ENCODE data around the gene RERE.
"Not testable (repeated sequence)": the region's sequence is repeated elsewhere in the genome, so short reads cannot be mapped to it uniquely, and the experiment has no call there.

RERE gene

GRCh38 chr1:8698937-8699447 lies 118.4 kb downstream of the RERE start:
- Histone ChIP-seq H3K4me3 (ENCODE audit: low read depth, low read length) (no peak overlapping the region), H3K4me1 (ENCODE audit: control insufficient read depth, insufficient read depth, low read length) (peaks cover 14% of the 10 kb centered on the region), H3K9me3 (ENCODE audit: control insufficient read depth, insufficient read depth, low read depth, low read length) (no peaks in the 10 kb centered on the region), H3K27ac (ENCODE audit: extremely low read depth, low read depth, low read length) (no peak overlapping the region), H3K36me3 (ENCODE audit: control insufficient read depth in 2 of 2, insufficient read depth in 1 of 2, low read length in 2 of 2) (no peaks in the 10 kb centered on the region)
- TF ChIP-seq ZBTB44 (tag by site-specific recombination; IDR thresholded peaks at IDR 0.05) = no peak
- 0 out of 2 replicates have a peak, but pooled peaks have one; percentile 28 for TF ChIP-seq ZNF660 (tag by site-specific recombination; IDR thresholded peaks at IDR 0.05)
- POLR2A ChIA-PET = no interaction called here
- CTCF ChIA-PET = interaction anchor here (0.6 to 3.9 kb wide), 7 partner anchors 11 to 667 kb away, joined by 3 to 20 read pairs (median 4); no protein-coding TSS in a partner anchor

- no peaks in the 10 kb centered on the region for H3K9me3 ChIP-seq (ENCODE audit: control insufficient read depth, insufficient read depth, low read depth, low read length)
- no peaks in the 10 kb centered on the region for H3K36me3 ChIP-seq (ENCODE audit: control insufficient read depth in 2 of 2, insufficient read depth in 1 of 2, low read length in 2 of 2)
- no peak overlapping the region for H3K4me3 ChIP-seq (ENCODE audit: low read depth, low read length)
- ChIA-PET POLR2A (no interaction called here), CTCF (interaction anchor here (0.6 to 1.1 kb wide), 5 partner anchors 10 to 666 kb away, joined by 3 to 6 read pairs (median 3); no protein-coding TSS in a partner anchor)
- no peak overlapping the region for H3K27ac ChIP-seq (ENCODE audit: extremely low read depth, low read depth, low read length)
- H3K4me1 ChIP-seq (ENCODE audit: control insufficient read depth, insufficient read depth, low read length) = peaks cover 9% of the 10 kb centered on the region
- no peak for TF ChIP-seq ZNF600 (tag by site-specific recombination; IDR thresholded peaks at IDR 0.05)
- no peak for TF ChIP-seq ZNF449 (tag by site-specific recombination; IDR thresholded peaks at IDR 0.05)
Observed at GRCh38 chr1:8698012-8698630, 119.3 kb downstream of the RERE start.

GRCh38 chr1:8695442-8695841 lies 122.0 kb downstream of the RERE start:
- peaks cover 11% of the 10 kb centered on the region for H3K4me1 ChIP-seq (ENCODE audit: control insufficient read depth, insufficient read depth, low read length)
- not testable (repeated sequence) for H3K9me3 ChIP-seq (ENCODE audit: control insufficient read depth, insufficient read depth, low read depth, low read length)

GRCh38 chr1:8693107-8693506 lies 124.3 kb downstream of the RERE start:
- CTCF ChIA-PET = interaction anchor here (0.6 to 1.0 kb wide), 2 partner anchors 9 to 32 kb away, joined by 3 read pairs; no protein-coding TSS in a partner anchor
- Histone ChIP-seq H3K9me3 (ENCODE audit: control insufficient read depth, insufficient read depth, low read depth, low read length) (no peaks in the 10 kb centered on the region), H3K4me1 (ENCODE audit: control insufficient read depth, insufficient read depth, low read length) (peaks cover 7% of the 10 kb centered on the region; the same call in 1 of the 2 replicates), H3K36me3 (ENCODE audit: control insufficient read depth in 2 of 2, insufficient read depth in 1 of 2, low read length in 2 of 2) (no peaks in the 10 kb centered on the region), H3K27ac (ENCODE audit: extremely low read depth, low read depth, low read length) (no peak overlapping the region), H3K4me3 (ENCODE audit: low read depth, low read length) (no peak overlapping the region)
- no peak for TF ChIP-seq ZNF777 (tag by site-specific recombination; IDR thresholded peaks at IDR 0.05; ENCODE audit: borderline replicate concordance)
- TF ChIP-seq TRIM28 (IDR thresholded peaks at IDR 0.05; ENCODE audit: borderline replicate concordance, low read length) = no peak
- peak; percentile 60; the same call in 1 of the 2 replicates for TF ChIP-seq PRDM6 (tag by site-specific recombination; IDR thresholded peaks at IDR 0.05)
- TF ChIP-seq PRDM4 (tag by site-specific recombination; IDR thresholded peaks at IDR 0.05) = peak; percentile 69; the same call in 1 of the 2 replicates
- POLR2A ChIA-PET = no interaction called here

More at GRCh38 chr1:8695442-8695841, 122.0 kb downstream of the RERE start:
- TF ChIP-seq GLIS1 (tag by site-specific recombination; IDR thresholded peaks at IDR 0.05) (peak; percentile 64), ZNF362 (tag by site-specific recombination; IDR thresholded peaks at IDR 0.05) (peak; percentile 60; the same call in 1 of the 2 replicates), OSR2 (tag by site-specific recombination; IDR thresholded peaks at IDR 0.05) (peak; percentile 75), ZNF335 (tag by site-specific recombination; conservative IDR thresholded peaks at IDR 0.05) (0 out of 2 replicates have a peak, but pooled peaks have one; percentile 33)
- H3K27ac ChIP-seq (ENCODE audit: extremely low read depth, low read depth, low read length); CTCF ChIA-PET; H3K36me3 ChIP-seq (ENCODE audit: control insufficient read depth in 2 of 2, insufficient read depth in 1 of 2, low read length in 2 of 2); H3K4me3 ChIP-seq (ENCODE audit: low read depth, low read length): not testable (repeated sequence)
- POLR2A ChIA-PET = interaction anchor here (0.7 to 1.5 kb wide), 2 partner anchors 8 to 34 kb away, joined by 4 read pairs; no protein-coding TSS in a partner anchor

Measured in HEK293 (cell line).